Mesodermal cell (in vitro differentiated cells): ENCODE results near the gene SNTG2.

Experiments
- H3K27ac ChIP-seq: 2 replicates; pipeline ENCODE4 v1.7.0; 2013; ENCODE audit warnings: mild to moderate bottlenecking, low read depth, low read length, moderate library complexity; ENCODE audit not compliant: severe bottlenecking
- H3K36me3 ChIP-seq: 2 replicates; pipeline ENCODE4 v1.7.1; 2013; ENCODE audit warnings: mild to moderate bottlenecking, low read length, moderate library complexity; ENCODE audit not compliant: control insufficient read depth, insufficient read depth
- H3K4me1 ChIP-seq: one replicate; pipeline ENCODE4 v1.7.1; 2013; ENCODE audit warnings: mild to moderate bottlenecking, low read length; ENCODE audit not compliant: insufficient read depth, control insufficient read depth, poor library complexity, severe bottlenecking
- H3K4me3 ChIP-seq: 2 replicates; pipeline ENCODE4 v1.7.0; 2013; ENCODE audit warnings: low read length, control low read depth, mild to moderate bottlenecking; ENCODE audit not compliant: insufficient read depth, poor library complexity, severe bottlenecking; ENCODE audit errors: extremely low read depth
- H3K9me3 ChIP-seq: 2 replicates; pipeline ENCODE4 v1.7.1; 2013; ENCODE audit warnings: mild to moderate bottlenecking, low read length, moderate library complexity; ENCODE audit not compliant: control insufficient read depth
- WGBS, 2 experiments: methylation state at CpG; one replicate each; pipeline ENCODE4 v1.1.5; 2013; ENCODE audit warnings: missing lambda C conversion rate in 2 of 2; ENCODE audit not compliant: insufficient coverage in 2 of 2; 5-methylcytosine and 5-hydroxymethylcytosine counted together

SNTG2 gene

GRCh38 chr2:1348789-1349188, 398.1 kb downstream of the SNTG2 start:
- no peak overlapping the region for H3K4me3 ChIP-seq

GRCh38 chr2:1350111-1350510, 399.5 kb downstream of the SNTG2 start:
- H3K27ac ChIP-seq, result no peak overlapping the region
- H3K9me3 ChIP-seq, result peaks cover 19% of the 10 kb centered on the region
- 34 to 55% methylated on average over 2 of the region's 5 CpGs for WGBS, 2 experiments
- no peaks in the 10 kb centered on the region for H3K36me3 ChIP-seq
- H3K4me1 ChIP-seq, result no peaks in the 10 kb centered on the region
- H3K4me3 ChIP-seq, result no peak overlapping the region

More at GRCh38 chr2:1348789-1349188, 398.1 kb downstream of the SNTG2 start:
- no peaks in the 10 kb centered on the region for H3K36me3 ChIP-seq
- 89 to 100% methylated on average over 1 of the region's 1 CpG for WGBS, 2 experiments
- peaks cover 19% of the 10 kb centered on the region for H3K9me3 ChIP-seq
- no peak overlapping the region for H3K27ac ChIP-seq
- no peaks in the 10 kb centered on the region for H3K4me1 ChIP-seq

DNA sequence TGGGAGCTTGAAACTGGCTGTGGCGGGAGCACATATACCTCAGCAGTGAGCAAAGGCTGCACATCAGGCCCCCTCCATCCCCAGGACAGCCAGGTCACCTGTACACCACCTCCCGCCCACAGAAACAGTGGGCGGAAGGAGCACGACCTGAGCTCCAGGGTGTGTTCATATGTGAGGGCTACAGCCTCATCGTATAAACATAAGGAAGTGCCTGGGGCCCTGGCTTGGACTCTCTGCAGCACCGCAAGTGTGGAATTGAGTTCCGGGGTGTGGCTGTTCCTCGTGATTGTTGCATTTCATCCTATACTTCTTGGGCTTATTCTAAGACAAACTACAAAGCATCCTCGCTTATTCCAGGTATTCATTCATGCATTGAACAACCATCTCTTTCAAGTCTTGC, 402.5 kb downstream of the SNTG2 start:
- no peaks in the 10 kb centered on the region for H3K4me1 ChIP-seq
- no peaks in the 10 kb centered on the region for H3K36me3 ChIP-seq
- 88% methylated on average over 5 to 7 of the region's 9 CpGs for WGBS, 2 experiments
- H3K4me3 ChIP-seq, result no peak overlapping the region
- peaks cover 14% of the 10 kb centered on the region for H3K9me3 ChIP-seq
- no peak overlapping the region for H3K27ac ChIP-seq

DNA sequence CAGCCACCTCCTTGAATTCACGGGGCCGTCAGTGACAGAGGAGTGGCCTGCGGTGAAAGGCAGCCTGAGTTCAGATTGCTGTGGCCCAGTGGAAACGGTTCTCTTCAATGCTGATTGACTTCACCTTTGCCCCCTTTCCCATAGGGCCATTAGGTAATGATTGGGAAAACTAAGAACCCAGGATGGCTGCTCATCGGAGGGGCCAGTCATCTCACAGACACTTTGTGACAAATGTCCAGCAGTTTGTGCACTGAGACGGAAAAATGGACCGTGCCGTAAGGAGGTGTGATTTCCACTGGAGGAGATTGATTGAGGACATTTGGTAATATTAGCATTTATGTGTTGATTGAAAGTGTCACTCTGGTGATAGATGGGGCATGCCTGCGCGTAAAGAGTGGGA, 402.9 kb downstream of the SNTG2 start:
- Histone ChIP-seq H3K9me3 (peaks cover 10% of the 10 kb centered on the region), H3K36me3 (no peaks in the 10 kb centered on the region), H3K27ac (no peak overlapping the region), H3K4me3 (no peak overlapping the region), H3K4me1 (no peaks in the 10 kb centered on the region)
- 88 to 93% methylated on average over 8 to 9 of the region's 10 CpGs for WGBS, 2 experiments

DNA sequence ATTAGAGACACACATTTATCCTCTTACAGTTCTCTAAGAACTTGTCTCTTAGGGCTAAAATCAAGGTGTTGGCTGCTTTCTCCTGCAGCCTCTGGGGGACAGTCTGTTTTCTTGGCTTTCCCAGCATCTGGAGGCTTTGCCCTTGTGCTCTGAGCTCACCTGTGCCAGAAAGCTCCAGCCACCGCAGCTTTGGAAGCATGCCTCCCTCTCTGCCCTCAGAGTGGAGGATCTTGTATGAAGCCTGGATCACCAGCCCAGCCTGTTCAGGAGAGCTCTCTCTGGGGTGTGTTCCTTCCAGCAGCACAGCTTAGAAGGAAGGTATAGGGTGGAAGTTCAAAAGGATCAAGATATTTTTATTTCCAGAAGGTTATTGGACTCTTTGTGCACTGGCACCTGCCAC, 409.5 kb downstream of the SNTG2 start:
- no peak overlapping the region for H3K27ac ChIP-seq
- H3K4me1 ChIP-seq, result no peaks in the 10 kb centered on the region
- no peaks in the 10 kb centered on the region for H3K36me3 ChIP-seq
- H3K4me3 ChIP-seq, result no peak overlapping the region
- 100% methylated on average over 1 of the region's 1 CpG; no CpG with 5 or more reads in 1 of the 2 experiments for WGBS, 2 experiments
- H3K9me3 ChIP-seq, result no peaks in the 10 kb centered on the region

DNA sequence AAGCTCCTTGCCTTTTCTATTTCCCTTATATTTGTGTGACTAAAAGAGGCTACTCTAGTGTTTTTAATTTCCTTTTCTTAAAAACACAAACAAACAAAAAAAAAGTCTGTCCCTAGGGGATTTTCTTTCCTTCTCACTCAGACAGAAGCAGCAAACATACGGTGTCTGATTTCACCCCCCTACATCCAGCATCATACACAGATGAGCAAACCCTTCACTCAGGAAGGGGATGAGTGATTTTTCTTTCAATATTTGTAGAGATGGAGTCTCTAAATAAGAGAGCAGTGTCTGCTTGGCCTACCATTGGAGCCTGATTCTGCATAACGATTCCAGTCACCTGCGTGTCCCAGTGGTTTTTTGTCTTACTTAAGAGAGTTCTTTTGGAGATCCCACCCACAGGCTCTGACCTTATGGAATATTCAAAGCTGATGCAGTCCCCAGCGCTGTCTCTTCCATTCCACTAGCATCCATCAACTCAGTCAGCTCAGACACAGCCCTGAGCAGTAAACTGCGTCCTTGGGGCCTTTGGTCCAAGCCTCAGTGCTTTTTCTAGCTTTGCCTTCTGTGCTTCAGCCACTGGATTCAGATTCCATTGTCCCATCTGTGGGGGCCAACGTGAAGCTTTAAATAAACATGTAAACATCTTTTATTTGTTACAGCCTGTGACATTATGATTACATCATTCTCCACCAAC, 410.1 kb downstream of the SNTG2 start:
- no peaks in the 10 kb centered on the region for H3K9me3 ChIP-seq
- H3K36me3 ChIP-seq, result no peaks in the 10 kb centered on the region
- WGBS, 2 experiments, result 78 to 82% methylated on average over 4 of the region's 6 CpGs
- H3K27ac ChIP-seq, result no peak overlapping the region
- H3K4me3 ChIP-seq, result no peak overlapping the region
- no peaks in the 10 kb centered on the region for H3K4me1 ChIP-seq

- H3K4me3 ChIP-seq, result no peak overlapping the region
- H3K36me3 ChIP-seq, result no peaks in the 10 kb centered on the region
- no peak overlapping the region for H3K27ac ChIP-seq
- H3K4me1 ChIP-seq, result no peaks in the 10 kb centered on the region
- WGBS, 2 experiments, result 100% methylated on average over 2 of the region's 2 CpGs; no CpG with 5 or more reads in 1 of the 2 experiments
- H3K9me3 ChIP-seq, result no peaks in the 10 kb centered on the region
These were observed 412.7 kb downstream of the SNTG2 start for GRCh38 chr2:1363367-1363766.

- no peaks in the 10 kb centered on the region for H3K4me1 ChIP-seq
- H3K27ac ChIP-seq, result no peak overlapping the region
- no peak overlapping the region for H3K4me3 ChIP-seq
- WGBS, 2 experiments, result 95 to 96% methylated on average over 13 to 16 of the region's 20 CpGs
- H3K36me3 ChIP-seq, result no peaks in the 10 kb centered on the region
- no peaks in the 10 kb centered on the region for H3K9me3 ChIP-seq
These were observed 416.0 kb downstream of the SNTG2 start for GRCh38 chr2:1366546-1367134.

DNA sequence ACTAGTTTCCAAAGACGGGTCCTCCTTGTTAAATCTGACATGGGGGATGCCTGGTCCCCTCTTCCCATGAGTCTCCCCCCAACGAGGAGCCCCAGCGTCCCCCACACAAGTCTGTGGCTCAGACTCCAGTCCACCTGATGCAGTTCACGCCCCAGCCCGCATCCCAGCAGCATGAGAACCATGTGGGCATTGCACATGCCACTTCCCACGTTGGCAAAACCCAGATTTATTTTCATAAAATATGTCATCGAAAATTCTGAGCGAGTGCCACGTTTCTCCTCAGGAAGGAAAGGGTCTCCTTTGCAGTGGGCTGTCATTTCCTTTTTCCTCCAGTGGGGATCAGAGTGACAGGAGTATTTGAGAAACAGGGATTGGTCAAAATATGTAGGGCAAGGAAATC, 417.0 kb downstream of the SNTG2 start:
- H3K4me1 ChIP-seq, result no peaks in the 10 kb centered on the region
- no peaks in the 10 kb centered on the region for H3K9me3 ChIP-seq
- H3K4me3 ChIP-seq, result no peak overlapping the region
- WGBS, 2 experiments, result 88 to 90% methylated on average over 8 of the region's 9 CpGs
- no peak overlapping the region for H3K27ac ChIP-seq
- H3K36me3 ChIP-seq, result no peaks in the 10 kb centered on the region

DNA sequence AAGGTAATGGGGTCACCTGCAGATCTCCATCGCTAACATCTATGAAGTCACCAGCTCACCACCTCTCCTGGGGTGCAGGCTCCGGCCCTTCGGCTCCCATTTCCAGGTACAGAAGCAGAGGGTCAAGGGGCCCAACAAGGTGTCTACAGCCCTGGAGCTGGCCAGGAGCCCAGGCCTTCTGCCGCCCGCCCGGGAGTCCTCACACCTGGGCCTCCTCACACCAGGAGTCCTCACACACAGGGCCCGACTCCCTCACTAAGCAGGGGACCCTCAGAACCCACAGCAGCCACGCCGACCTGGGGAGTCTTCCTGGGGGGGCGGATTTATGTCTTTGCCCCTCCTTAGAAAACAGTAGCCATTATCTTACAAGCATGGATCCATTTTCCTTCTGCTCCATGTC, 419.3 kb downstream of the SNTG2 start:
- Histone ChIP-seq H3K4me1 (no peaks in the 10 kb centered on the region), H3K36me3 (no peaks in the 10 kb centered on the region), H3K4me3 (no peak overlapping the region), H3K27ac (no peak overlapping the region), H3K9me3 (no peaks in the 10 kb centered on the region)
- 85 to 87% methylated on average over 10 of the region's 10 CpGs for WGBS, 2 experiments

DNA sequence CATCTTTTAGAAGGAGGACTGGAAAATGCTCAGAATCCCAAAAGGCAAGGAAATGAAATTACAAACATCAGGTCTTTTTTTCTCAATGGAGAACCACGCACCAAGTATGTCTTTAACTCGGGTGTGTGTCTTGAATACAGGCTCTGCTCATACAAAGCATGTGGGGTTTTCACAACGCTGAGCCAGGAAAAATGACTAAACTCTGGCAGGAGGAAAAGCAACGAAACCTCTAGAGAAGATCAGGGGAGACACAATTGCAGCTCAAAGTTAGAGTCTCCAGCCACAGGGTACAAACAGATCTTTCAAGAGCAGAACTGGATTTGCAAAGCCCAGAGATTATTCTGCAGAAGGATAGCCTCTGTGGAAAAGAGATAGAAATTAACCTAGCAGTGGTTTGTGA, 419.8 kb downstream of the SNTG2 start:
- Histone ChIP-seq H3K9me3 (no peaks in the 10 kb centered on the region), H3K4me1 (no peaks in the 10 kb centered on the region), H3K36me3 (no peaks in the 10 kb centered on the region), H3K27ac (no peak overlapping the region), H3K4me3 (no peak overlapping the region)
- WGBS, 2 experiments, result 90 to 96% methylated on average over 4 of the region's 4 CpGs
